T-helper 1 cell treated with Interleukin-12 subunit alpha and Interleukin-12 subunit beta and Interleukin-4 antibody, amounts not matched to agents 30 ng/mL and 1 ng/mL, for 36 hours (primary cell): ENCODE data around the gene IRAK2. TPM values are rescaled to one million over a fixed set of nuclear protein-coding genes. Genes with fewer than 3 reads are reported as not detected.
"Not testable (repeated sequence)": the region's sequence is repeated elsewhere in the genome, so short reads cannot be mapped to it uniquely, and the experiment has no call there.

Experiments
- intact Hi-C: fragments of 100-400 bp; cut with micrococcal nuclease; formaldehyde crosslinking; loops from one replicate; pipeline ENCODE4 v1.15.1; 2024
- total RNA-seq: library from RNA; stranded (reverse); gene quantifications from 2 replicates; pipeline ENCODE4 v1.2.3, GENCODE V29; 2022

The IRAK2 gene
- total RNA-seq, 1 donor from 2014 or later = 13.1 TPM

- intact Hi-C loops = loop anchor here (1.0 to 2.0 kb wide), 19 partner anchors 15 to 852 kb away; partner anchors contain the start of genes BRK1, BRPF1, CRELD1 and FANCD2
These were observed 84.4 kb downstream of the IRAK2 start for GRCh38 chr3:10248984-10249748.

- intact Hi-C loops = loop anchor here (1.0 to 2.0 kb wide), 4 partner anchors 8 to 853 kb away; partner anchors contain the start of genes MTMR14, RPUSD3 and SETD5
These were observed 85.1 kb downstream of the IRAK2 start for GRCh38 chr3:10249833-10250232.

- intact Hi-C loops = no loop called here
These were observed 86.3 kb downstream of the IRAK2 start for GRCh38 chr3:10251006-10251405.

GRCh38 chr3:10253731-10254130, 89.0 kb downstream of the IRAK2 start:
- intact Hi-C loops = no loop called here

- intact Hi-C loops = no loop called here
These were observed 91.1 kb downstream of the IRAK2 start for GRCh38 chr3:10255835-10256234.

GRCh38 chr3:10259036-10259435, 94.3 kb downstream of the IRAK2 start:
- intact Hi-C loops = no loop called here

- intact Hi-C loops = loop anchor here (5.0 kb wide), 1 partner anchor 327 kb away; the partner anchor contains the start of gene CRELD1
These were observed 95.1 kb downstream of the IRAK2 start for GRCh38 chr3:10259798-10260197.

GRCh38 chr3:10260211-10260701, 95.5 kb downstream of the IRAK2 start:
- intact Hi-C loops = loop anchor here (5.0 kb wide), 1 partner anchor 328 kb away; the partner anchor contains the start of gene CRELD1

- intact Hi-C loops = loop anchor here (5.0 kb wide), 1 partner anchor 330 kb away; the partner anchor contains the start of gene CRELD1
These were observed 97.3 kb downstream of the IRAK2 start for GRCh38 chr3:10262027-10262426.

GRCh38 chr3:10263646-10264363, 99.1 kb downstream of the IRAK2 start:
- intact Hi-C loops = loop anchor here (1.0 to 5.0 kb wide), 9 partner anchors 16 to 332 kb away; partner anchors contain the start of genes BRK1, CRELD1, EMC3 and FANCD2

GRCh38 chr3:10265833-10266232, 101.1 kb downstream of the IRAK2 start:
- intact Hi-C loops = loop anchor here (1.0 to 2.0 kb wide), 2 partner anchors 42 to 239 kb away; partner anchors contain the start of gene FANCD2

- intact Hi-C loops = not testable (repeated sequence)
These were observed 102.2 kb downstream of the IRAK2 start for GRCh38 chr3:10266936-10267335.

- intact Hi-C loops = no loop called here
These were observed 103.4 kb downstream of the IRAK2 start for GRCh38 chr3:10268116-10268515.

- intact Hi-C loops = no loop called here
These were observed 104.2 kb downstream of the IRAK2 start for GRCh38 chr3:10268930-10269329.

GRCh38 chr3:10269443-10269842, 104.7 kb downstream of the IRAK2 start:
- intact Hi-C loops = no loop called here

GRCh38 chr3:10272476-10272875, 107.8 kb downstream of the IRAK2 start:
- intact Hi-C loops = not testable (repeated sequence)

- intact Hi-C loops = no loop called here
These were observed 108.3 kb downstream of the IRAK2 start for GRCh38 chr3:10272977-10273376.

GRCh38 chr3:10273702-10274305, 109.1 kb downstream of the IRAK2 start:
- intact Hi-C loops = no loop called here

GRCh38 chr3:10274601-10275000, 109.9 kb downstream of the IRAK2 start:
- intact Hi-C loops = no loop called here

- intact Hi-C loops = no loop called here
These were observed 112.5 kb downstream of the IRAK2 start for GRCh38 chr3:10277115-10277625.

GRCh38 chr3:10278501-10278900, 113.8 kb downstream of the IRAK2 start:
- intact Hi-C loops = no loop called here
